Measurements from ENCODE around the gene KLRD1. TPM values are rescaled to one million over a fixed set of nuclear protein-coding genes. Genes with fewer than 3 reads are reported as not detected.
"Not testable (repeated sequence)": the region's sequence is repeated elsewhere in the genome, so short reads cannot be mapped to it uniquely, and the experiment has no call there.

KLRD1 gene
- total RNA-seq, 4 donors from 2014 or later, result 0.20 to 8.6 (median 2.6) TPM

DNA sequence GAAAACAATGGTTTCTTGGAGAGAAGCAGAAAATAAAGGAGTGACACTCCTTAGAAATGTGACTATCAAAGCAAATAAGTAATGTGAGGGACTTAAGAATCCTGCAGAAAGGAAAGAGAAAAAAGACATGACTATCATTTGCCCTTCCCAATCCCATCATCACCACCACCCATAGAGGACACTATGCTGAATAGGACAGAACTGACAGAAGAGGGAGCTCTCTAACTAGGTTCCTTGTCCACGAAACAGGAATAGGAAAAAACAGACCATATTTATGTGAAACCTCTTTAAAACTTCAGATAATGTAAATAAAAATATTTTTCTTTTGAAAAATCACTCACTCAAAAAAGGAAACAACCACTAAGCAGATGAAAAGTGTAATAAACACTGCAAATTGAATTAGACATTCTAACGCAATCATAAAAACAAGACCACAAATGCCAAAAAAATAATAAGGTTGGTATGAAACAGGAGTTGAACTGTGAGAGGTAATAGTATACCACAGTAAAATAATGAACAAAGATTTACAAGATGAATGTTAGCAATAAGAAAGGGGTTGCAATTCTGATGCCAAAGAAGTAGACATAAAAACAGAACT, 24.1 kb downstream of the KLRD1 start:
- no peak overlapping the region for H3K4me3 ChIP-seq
- H3K27me3 ChIP-seq, result no peaks in the 10 kb centered on the region
- DNase-seq, result no peak
- H3K4me1 ChIP-seq, result no peaks in the 10 kb centered on the region
- no peak overlapping the region for H3K27ac ChIP-seq
- intact Hi-C loops (cut with DNase I; ENCODE audit: low total_unique reads) (loop anchor here (2.0 kb wide), 1 partner anchor 231 kb away; no protein-coding TSS in a partner anchor), in situ Hi-C loops (cut with MboI; ENCODE audit: low pct_ligation_motif_present in 1 of 4, low pct_unique_long_range_greater_than_20kb in 1 of 4, low sequenced_read_pairs in 3 of 4) (loop anchor here in 2 of 4 donors (25.0 kb wide), 2 partner anchors 206 to 231 kb away; no protein-coding TSS in a partner anchor)
- peaks cover 0 to 4% of the 10 kb centered on the region in 2 donors for H3K9me3 ChIP-seq
- 42 to 50% methylated on average over 2 of the region's 2 CpGs for WGBS, 2 donors (ENCODE audit: low coverage in 1 of 2)
- H3K36me3 ChIP-seq, result no peaks in the 10 kb centered on the region
- no peak for TF ChIP-seq POLR2A (IDR thresholded peaks at IDR 0.05)
- TF ChIP-seq, protein P1, sequence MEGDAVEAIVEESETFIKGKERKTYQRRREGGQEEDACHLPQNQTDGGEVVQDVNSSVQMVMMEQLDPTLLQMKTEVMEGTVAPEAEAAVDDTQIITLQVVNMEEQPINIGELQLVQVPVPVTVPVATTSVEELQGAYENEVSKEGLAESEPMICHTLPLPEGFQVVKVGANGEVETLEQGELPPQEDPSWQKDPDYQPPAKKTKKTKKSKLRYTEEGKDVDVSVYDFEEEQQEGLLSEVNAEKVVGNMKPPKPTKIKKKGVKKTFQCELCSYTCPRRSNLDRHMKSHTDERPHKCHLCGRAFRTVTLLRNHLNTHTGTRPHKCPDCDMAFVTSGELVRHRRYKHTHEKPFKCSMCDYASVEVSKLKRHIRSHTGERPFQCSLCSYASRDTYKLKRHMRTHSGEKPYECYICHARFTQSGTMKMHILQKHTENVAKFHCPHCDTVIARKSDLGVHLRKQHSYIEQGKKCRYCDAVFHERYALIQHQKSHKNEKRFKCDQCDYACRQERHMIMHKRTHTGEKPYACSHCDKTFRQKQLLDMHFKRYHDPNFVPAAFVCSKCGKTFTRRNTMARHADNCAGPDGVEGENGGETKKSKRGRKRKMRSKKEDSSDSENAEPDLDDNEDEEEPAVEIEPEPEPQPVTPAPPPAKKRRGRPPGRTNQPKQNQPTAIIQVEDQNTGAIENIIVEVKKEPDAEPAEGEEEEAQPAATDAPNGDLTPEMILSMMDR (IDR thresholded peaks at IDR 0.05), result peak; percentile 64 to 76 (median 68)
- TF ChIP-seq EP300 (IDR thresholded peaks at IDR 0.05; ENCODE audit: low read depth), result no peak
- TF ChIP-seq POLR2AphosphoS5 (IDR thresholded peaks at IDR 0.05), result no peak

GRCh38 chr12:10336196-10336595, 28.5 kb downstream of the KLRD1 start:
- H3K9me3 ChIP-seq; H3K4me1 ChIP-seq; H3K27me3 ChIP-seq; DNase-seq; intact Hi-C loops (cut with DNase I; ENCODE audit: low total_unique reads); H3K4me3 ChIP-seq; H3K27ac ChIP-seq; H3K36me3 ChIP-seq: not testable (repeated sequence)
- 56% methylated on average over 4 of the region's 4 CpGs; no CpG with 5 or more reads in 1 of the 2 donors for WGBS, 2 donors (ENCODE audit: low coverage in 1 of 2)
- in situ Hi-C loops (cut with MboI; ENCODE audit: low pct_ligation_motif_present in 1 of 4, low pct_unique_long_range_greater_than_20kb in 1 of 4, low sequenced_read_pairs in 3 of 4), result loop anchor here in 2 of 4 donors (25.0 kb wide), 2 partner anchors 201 to 226 kb away; no protein-coding TSS in a partner anchor

- H3K4me3 ChIP-seq; DNase-seq; H3K27ac ChIP-seq; H3K36me3 ChIP-seq; H3K9me3 ChIP-seq; H3K4me1 ChIP-seq; H3K27me3 ChIP-seq; intact Hi-C loops (cut with DNase I; ENCODE audit: low total_unique reads): not testable (repeated sequence)
- in situ Hi-C loops (cut with MboI; ENCODE audit: low pct_ligation_motif_present in 1 of 4, low pct_unique_long_range_greater_than_20kb in 1 of 4, low sequenced_read_pairs in 3 of 4), result loop anchor here in 2 of 4 donors (25.0 kb wide), 2 partner anchors 199 to 224 kb away; no protein-coding TSS in a partner anchor
- 88 to 90% methylated on average over 2 to 4 of the region's 4 CpGs for WGBS, 2 donors (ENCODE audit: low coverage in 1 of 2)
Measured at GRCh38 chr12:10338470-10338869, 30.8 kb downstream of the KLRD1 start.

GRCh38 chr12:10339053-10339840, 31.6 kb downstream of the KLRD1 start:
- Histone ChIP-seq H3K9me3 (no peaks in the 10 kb centered on the region), H3K27me3 (no peaks in the 10 kb centered on the region), H3K36me3 (no peaks in the 10 kb centered on the region), H3K27ac (no peak overlapping the region), H3K4me1 (no peaks in the 10 kb centered on the region), H3K4me3 (no peak overlapping the region)
- intact Hi-C loops (cut with DNase I; ENCODE audit: low total_unique reads) (no loop called here), in situ Hi-C loops (cut with MboI; ENCODE audit: low pct_ligation_motif_present in 1 of 4, low pct_unique_long_range_greater_than_20kb in 1 of 4, low sequenced_read_pairs in 3 of 4) (loop anchor here in 2 of 4 donors (25.0 kb wide), 2 partner anchors 198 to 223 kb away; no protein-coding TSS in a partner anchor)
- DNase-seq, result no peak
- TF ChIP-seq, protein P1 (IDR thresholded peaks at IDR 0.05), result no peak
- TF ChIP-seq POLR2AphosphoS5 (IDR thresholded peaks at IDR 0.05) (no peak), EP300 (IDR thresholded peaks at IDR 0.05; ENCODE audit: low read depth) (no peak), POLR2A (IDR thresholded peaks at IDR 0.05) (no peak)
- 69 to 83% methylated on average over 9 of the region's 9 CpGs for WGBS, 2 donors (ENCODE audit: low coverage in 1 of 2)

- H3K27ac ChIP-seq; DNase-seq; H3K9me3 ChIP-seq; H3K36me3 ChIP-seq; H3K27me3 ChIP-seq; H3K4me1 ChIP-seq; H3K4me3 ChIP-seq; intact Hi-C loops (cut with DNase I; ENCODE audit: low total_unique reads): not testable (repeated sequence)
- in situ Hi-C loops (cut with MboI; ENCODE audit: low pct_ligation_motif_present in 1 of 4, low pct_unique_long_range_greater_than_20kb in 1 of 4, low sequenced_read_pairs in 3 of 4), result loop anchor here in 2 of 4 donors (25.0 kb wide), 2 partner anchors 196 to 221 kb away; no protein-coding TSS in a partner anchor
- WGBS, 2 donors (ENCODE audit: low coverage in 1 of 2), result 74 to 84% methylated on average over 2 of the region's 2 CpGs
Measured at GRCh38 chr12:10340946-10341345, 33.3 kb downstream of the KLRD1 start.

Data from transverse colon (tissue), 4 donors.